Panc1 (cell line): ENCODE data around the gene MRPL27.

ENCODE experiments used
- CTCF ChIP-seq: fragments of 450-650 bp; IDR thresholded peaks from 2 replicates; pipeline ENCODE4 v1.5.1; 2017; ENCODE audit warnings: mild to moderate bottlenecking
- POLR2AphosphoS5 ChIP-seq: IDR thresholded peaks from 2 replicates; pipeline ENCODE4 v1.6.1; 2012; ENCODE audit warnings: mild to moderate bottlenecking, low read depth, low read length, moderate library complexity
- SIN3A ChIP-seq: IDR thresholded peaks from 2 replicates; pipeline ENCODE4 v1.6.1; 2012; ENCODE audit warnings: low read depth, mild to moderate bottlenecking, low read length, moderate library complexity, borderline replicate concordance; ENCODE audit not compliant: insufficient read depth
- TCF7L2 ChIP-seq: IDR thresholded peaks from 2 replicates; pipeline ENCODE4 v1.6.1; 2011; ENCODE audit warnings: mild to moderate bottlenecking, low read depth, low read length, inconsistent platforms

- no peak for TF ChIP-seq CTCF
- no peak for TF ChIP-seq POLR2AphosphoS5
- TF ChIP-seq TCF7L2: no peak
- no peak for TF ChIP-seq SIN3A
These were observed 5.6 kb downstream of the MRPL27 start for GRCh38 chr17:50367401-50367800.
